T47D (cell line): Measurements from ENCODE around the gene MBOAT1.

Experiments
- DNase-seq, 2 experiments: peaks; one replicate each; pipeline versions ENCODE4 v3.0.0 to v3.0.0-alpha.2; 2011 to 2012; ENCODE audit warnings: low read depth in 1 of 2, low spot score in 1 of 2
- JUND ChIP-seq: IDR thresholded peaks from 2 replicates; pipeline ENCODE4 v1.6.1; 2012; ENCODE audit warnings: low read depth
- in situ Hi-C: cut with HindIII; loops from 2 replicates; pipeline ENCODE4 v1.10.0; 2016; ENCODE audit warnings: low sequenced_read_pairs, low pct_unique_long_range_greater_than_20kb

Gene MBOAT1

GRCh38 chr6:20126789-20127653 is 85.2 kb downstream of the MBOAT1 start:
- peak; percentile 35 to 75 for DNase-seq
- TF ChIP-seq JUND = no peak
- in situ Hi-C loops = no loop called here

GRCh38 chr6:20126102-20126752 is 86.0 kb downstream of the MBOAT1 start:
- TF ChIP-seq JUND = no peak
- DNase-seq = no peak
- in situ Hi-C loops = no loop called here

- in situ Hi-C loops = no loop called here
- no peak for DNase-seq
- TF ChIP-seq JUND = no peak
Measured at GRCh38 chr6:20124545-20124944, 87.7 kb downstream of the MBOAT1 start.

GRCh38 chr6:20119485-20119884 is 92.8 kb downstream of the MBOAT1 start:
- no peak for DNase-seq
- no peak for TF ChIP-seq JUND
- in situ Hi-C loops = no loop called here

- in situ Hi-C loops = no loop called here
- TF ChIP-seq JUND = no peak
- DNase-seq = no peak
Measured at GRCh38 chr6:20118892-20119291, 93.4 kb downstream of the MBOAT1 start.

GRCh38 chr6:20117474-20117873 is 94.8 kb downstream of the MBOAT1 start:
- in situ Hi-C loops = no loop called here
- peak; percentile 42 to 85 for DNase-seq
- no peak for TF ChIP-seq JUND

GRCh38 chr6:20116792-20117191 is 95.5 kb downstream of the MBOAT1 start:
- in situ Hi-C loops = no loop called here
- no peak for TF ChIP-seq JUND
- no peak for DNase-seq

- in situ Hi-C loops = no loop called here
Measured at GRCh38 chr6:20115246-20115980, 96.9 kb downstream of the MBOAT1 start.

GRCh38 chr6:20113649-20114224 is 98.5 kb downstream of the MBOAT1 start:
- in situ Hi-C loops = no loop called here
- no peak for DNase-seq

More at GRCh38 chr6:20115246-20115980, 96.9 kb downstream of the MBOAT1 start:
- DNase-seq = no peak
- TF ChIP-seq JUND = no peak

GRCh38 chr6:20112841-20113240 is 99.4 kb downstream of the MBOAT1 start:
- TF ChIP-seq JUND = no peak
- in situ Hi-C loops = no loop called here
- DNase-seq = no peak

More at GRCh38 chr6:20113649-20114224, 98.5 kb downstream of the MBOAT1 start:
- TF ChIP-seq JUND = no peak

GRCh38 chr6:20112241-20112640 is 100.0 kb downstream of the MBOAT1 start:
- no peak for TF ChIP-seq JUND
- no peak for DNase-seq
- in situ Hi-C loops = no loop called here

- in situ Hi-C loops = no loop called here
- no peak for TF ChIP-seq JUND
- DNase-seq = no peak
Measured at GRCh38 chr6:20110478-20110877, 101.8 kb downstream of the MBOAT1 start.
